HEK293 (cell line): ENCODE results near the gene NDUFV1.

ENCODE experiments used
- BCL6B ChIP-seq: fragments of 450-650 bp; formaldehyde crosslinking; IDR thresholded peaks from 2 replicates; pipeline ENCODE4 v1.5.1; 2017; ENCODE audit warnings: missing biosample characterization, missing genetic modification characterization
- EGR2 ChIP-seq: fragments of 450-650 bp; formaldehyde crosslinking; IDR thresholded peaks from 2 replicates; pipeline ENCODE4 v1.5.1; 2016; ENCODE audit warnings: low read depth, missing biosample characterization, missing genetic modification characterization
- FEZF1 ChIP-seq: fragments of 450-650 bp; formaldehyde crosslinking; IDR thresholded peaks from 2 replicates; pipeline ENCODE4 v1.5.1; 2016; ENCODE audit warnings: missing biosample characterization, missing genetic modification characterization
- MYNN ChIP-seq: fragments of 450-650 bp; formaldehyde crosslinking; IDR thresholded peaks from 2 replicates; pipeline ENCODE4 v1.5.1; 2016; ENCODE audit warnings: missing biosample characterization, missing genetic modification characterization, borderline replicate concordance
- SETDB1 ChIP-seq: IDR thresholded peaks from one replicate; pipeline ENCODE4 v1.6.1; 2017; ENCODE audit warnings: mild to moderate bottlenecking, low read length, moderate library complexity, mixed read lengths; ENCODE audit not compliant: insufficient read length
- SP3 ChIP-seq: fragments of 450-650 bp; formaldehyde crosslinking; IDR thresholded peaks from 2 replicates; pipeline ENCODE4 v1.5.1; 2016; ENCODE audit warnings: missing biosample characterization, missing genetic modification characterization
- YY1 ChIP-seq: fragments of 450-650 bp; formaldehyde crosslinking; IDR thresholded peaks from 2 replicates; pipeline ENCODE4 v1.5.1; 2018; ENCODE audit warnings: missing biosample characterization, missing genetic modification characterization
- ZBTB44 ChIP-seq: fragments of 450-650 bp; IDR thresholded peaks from 2 replicates; pipeline ENCODE4 v1.5.1; 2018; ENCODE audit warnings: missing biosample characterization, mild to moderate bottlenecking, missing genetic modification characterization
- ZFP41 ChIP-seq: fragments of 450-650 bp; formaldehyde crosslinking; IDR thresholded peaks from 2 replicates; pipeline ENCODE4 v1.5.1; 2016; ENCODE audit warnings: missing biosample characterization, missing genetic modification characterization, borderline replicate concordance
- ZFP69B ChIP-seq: fragments of 450-650 bp; formaldehyde crosslinking; IDR thresholded peaks from 2 replicates; pipeline ENCODE4 v1.5.1; 2016; ENCODE audit warnings: missing biosample characterization, missing genetic modification characterization
- ZNF10 ChIP-seq: fragments of 450-650 bp; formaldehyde crosslinking; IDR thresholded peaks from 2 replicates; pipeline ENCODE4 v1.5.1; 2017; ENCODE audit warnings: missing biosample characterization, missing genetic modification characterization
- ZNF155 ChIP-seq: fragments of 450-650 bp; formaldehyde crosslinking; IDR thresholded peaks from 2 replicates; pipeline ENCODE4 v1.5.1; 2016; ENCODE audit warnings: missing biosample characterization, missing genetic modification characterization
- ZNF2 ChIP-seq: fragments of 450-650 bp; formaldehyde crosslinking; IDR thresholded peaks from 2 replicates; pipeline ENCODE4 v1.5.1; 2016; ENCODE audit warnings: missing biosample characterization, missing genetic modification characterization
- ZNF221 ChIP-seq: fragments of 450-650 bp; formaldehyde crosslinking; IDR thresholded peaks from 2 replicates; pipeline ENCODE4 v1.5.1; 2017; ENCODE audit warnings: missing biosample characterization, missing genetic modification characterization, borderline replicate concordance
- ZNF324 ChIP-seq: fragments of 450-650 bp; formaldehyde crosslinking; IDR thresholded peaks from 2 replicates; pipeline ENCODE4 v1.5.1; 2016; ENCODE audit warnings: missing biosample characterization, missing genetic modification characterization
- ZNF548 ChIP-seq: fragments of 450-650 bp; formaldehyde crosslinking; IDR thresholded peaks from 2 replicates; pipeline ENCODE4 v1.5.1; 2016; ENCODE audit warnings: missing biosample characterization, missing genetic modification characterization
- ZNF549 ChIP-seq: fragments of 450-650 bp; IDR thresholded peaks from 2 replicates; pipeline ENCODE4 v1.5.1; 2018; ENCODE audit warnings: missing biosample characterization, missing genetic modification characterization, mild to moderate bottlenecking, inconsistent platforms, moderate library complexity
- ZNF610 ChIP-seq: fragments of 450-650 bp; formaldehyde crosslinking; IDR thresholded peaks from 2 replicates; pipeline ENCODE4 v1.5.1; 2016; ENCODE audit warnings: missing biosample characterization, missing genetic modification characterization, borderline replicate concordance
- ZNF660 ChIP-seq: fragments of 450-650 bp; IDR thresholded peaks from 2 replicates; pipeline ENCODE4 v1.5.1; 2018; ENCODE audit warnings: missing biosample characterization, mild to moderate bottlenecking, missing genetic modification characterization
- ZNF677 ChIP-seq: fragments of 450-650 bp; IDR thresholded peaks from 2 replicates; pipeline ENCODE4 v1.5.0; 2018; ENCODE audit warnings: missing biosample characterization, mild to moderate bottlenecking, missing genetic modification characterization, moderate library complexity
- ZNF768 ChIP-seq: fragments of 450-650 bp; formaldehyde crosslinking; IDR thresholded peaks from 2 replicates; pipeline ENCODE4 v1.5.1; 2018; ENCODE audit warnings: missing biosample characterization, mild to moderate bottlenecking, missing genetic modification characterization
- ZNF792 ChIP-seq: fragments of 450-650 bp; formaldehyde crosslinking; IDR thresholded peaks from 2 replicates; pipeline ENCODE4 v1.5.1; 2016; ENCODE audit warnings: missing biosample characterization, missing genetic modification characterization
- ZSCAN16 ChIP-seq: fragments of 450-650 bp; formaldehyde crosslinking; IDR thresholded peaks from 2 replicates; pipeline ENCODE4 v1.5.1; 2016; ENCODE audit warnings: missing biosample characterization, missing genetic modification characterization
- ZSCAN30 ChIP-seq: fragments of 450-650 bp; IDR thresholded peaks from 2 replicates; pipeline ENCODE4 v1.5.1; 2018; ENCODE audit warnings: missing biosample characterization, mild to moderate bottlenecking, missing genetic modification characterization, moderate library complexity
- TF ChIP-seq, protein P1 (sequence below): fragments of 450-650 bp; formaldehyde crosslinking; conservative IDR thresholded peaks from 2 replicates; pipeline ENCODE4 v1.5.1; 2016; ENCODE audit warnings: low read depth, missing biosample characterization, missing genetic modification characterization
- TF ChIP-seq, protein P2 (sequence below): fragments of 450-650 bp; formaldehyde crosslinking; IDR thresholded peaks from 2 replicates; pipeline ENCODE4 v1.5.1; 2016; ENCODE audit warnings: missing biosample characterization, missing genetic modification characterization
- TF ChIP-seq, protein P3 (sequence below): fragments of 450-650 bp; formaldehyde crosslinking; IDR thresholded peaks from 2 replicates; pipeline ENCODE4 v1.5.1; 2016; ENCODE audit warnings: missing biosample characterization, missing genetic modification characterization
- TF ChIP-seq, protein P4 (sequence below): fragments of 450-650 bp; formaldehyde crosslinking; IDR thresholded peaks from 2 replicates; pipeline ENCODE4 v1.5.1; 2016; ENCODE audit warnings: missing biosample characterization, missing genetic modification characterization

Gene NDUFV1

DNA sequence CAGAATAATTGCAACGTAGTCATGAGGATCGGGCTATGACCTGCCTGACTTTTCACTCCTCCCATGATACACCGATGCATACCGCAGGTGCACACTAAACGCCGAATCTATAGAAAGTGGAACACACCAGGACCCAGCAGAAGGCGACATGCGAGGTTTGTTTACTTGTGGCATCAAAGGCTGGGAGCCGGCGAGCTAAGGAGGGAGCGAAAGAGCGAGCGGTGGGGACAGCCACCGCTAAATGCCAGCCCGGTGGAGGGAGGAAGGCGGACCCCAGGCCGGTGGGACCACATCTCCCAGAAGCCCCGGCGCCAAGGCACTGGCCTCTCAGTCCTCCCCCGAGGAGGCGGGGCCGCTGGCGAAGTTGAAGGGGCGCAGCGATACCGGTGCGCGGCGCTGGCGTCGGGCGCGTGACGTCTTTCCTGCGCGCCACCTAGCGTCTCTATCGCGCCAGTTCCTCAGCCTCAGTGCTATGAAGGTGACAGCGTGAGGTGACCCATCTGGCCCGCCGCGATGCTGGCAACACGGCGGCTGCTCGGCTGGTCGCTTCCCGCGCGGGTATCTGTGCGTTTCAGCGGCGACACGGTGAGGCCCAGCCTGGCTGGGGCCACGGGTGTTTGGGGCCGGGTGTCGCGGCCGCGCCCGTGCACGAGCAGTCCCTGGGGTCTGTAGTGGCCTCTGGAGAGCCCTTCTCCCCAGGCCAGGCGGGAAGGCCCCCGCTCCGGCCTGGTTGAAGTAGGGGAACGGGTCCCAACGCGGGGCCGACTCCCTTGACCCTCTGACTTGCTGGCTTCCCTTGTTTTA lies at the start of gene NDUFV1 (continued):
- TF ChIP-seq, protein P1, sequence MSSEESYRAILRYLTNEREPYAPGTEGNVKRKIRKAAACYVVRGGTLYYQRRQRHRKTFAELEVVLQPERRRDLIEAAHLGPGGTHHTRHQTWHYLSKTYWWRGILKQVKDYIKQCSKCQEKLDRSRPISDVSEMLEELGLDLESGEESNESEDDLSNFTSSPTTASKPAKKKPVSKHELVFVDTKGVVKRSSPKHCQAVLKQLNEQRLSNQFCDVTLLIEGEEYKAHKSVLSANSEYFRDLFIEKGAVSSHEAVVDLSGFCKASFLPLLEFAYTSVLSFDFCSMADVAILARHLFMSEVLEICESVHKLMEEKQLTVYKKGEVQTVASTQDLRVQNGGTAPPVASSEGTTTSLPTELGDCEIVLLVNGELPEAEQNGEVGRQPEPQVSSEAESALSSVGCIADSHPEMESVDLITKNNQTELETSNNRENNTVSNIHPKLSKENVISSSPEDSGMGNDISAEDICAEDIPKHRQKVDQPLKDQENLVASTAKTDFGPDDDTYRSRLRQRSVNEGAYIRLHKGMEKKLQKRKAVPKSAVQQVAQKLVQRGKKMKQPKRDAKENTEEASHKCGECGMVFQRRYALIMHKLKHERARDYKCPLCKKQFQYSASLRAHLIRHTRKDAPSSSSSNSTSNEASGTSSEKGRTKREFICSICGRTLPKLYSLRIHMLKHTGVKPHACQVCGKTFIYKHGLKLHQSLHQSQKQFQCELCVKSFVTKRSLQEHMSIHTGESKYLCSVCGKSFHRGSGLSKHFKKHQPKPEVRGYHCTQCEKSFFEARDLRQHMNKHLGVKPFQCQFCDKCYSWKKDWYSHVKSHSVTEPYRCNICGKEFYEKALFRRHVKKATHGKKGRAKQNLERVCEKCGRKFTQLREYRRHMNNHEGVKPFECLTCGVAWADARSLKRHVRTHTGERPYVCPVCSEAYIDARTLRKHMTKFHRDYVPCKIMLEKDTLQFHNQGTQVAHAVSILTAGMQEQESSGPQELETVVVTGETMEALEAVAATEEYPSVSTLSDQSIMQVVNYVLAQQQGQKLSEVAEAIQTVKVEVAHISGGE (tag by site-specific recombination), result peak; percentile 80
- TF ChIP-seq, protein P2, sequence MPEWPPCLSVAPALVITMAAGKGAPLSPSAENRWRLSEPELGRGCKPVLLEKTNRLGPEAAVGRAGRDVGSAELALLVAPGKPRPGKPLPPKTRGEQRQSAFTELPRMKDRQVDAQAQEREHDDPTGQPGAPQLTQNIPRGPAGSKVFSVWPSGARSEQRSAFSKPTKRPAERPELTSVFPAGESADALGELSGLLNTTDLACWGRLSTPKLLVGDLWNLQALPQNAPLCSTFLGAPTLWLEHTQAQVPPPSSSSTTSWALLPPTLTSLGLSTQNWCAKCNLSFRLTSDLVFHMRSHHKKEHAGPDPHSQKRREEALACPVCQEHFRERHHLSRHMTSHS, result no peak
- TF ChIP-seq ZSCAN30 (no peak), ZNF221 (tag by site-specific recombination) (no peak), YY1 (tag by site-specific recombination) (0 out of 2 replicates have a peak, but pooled peaks have one; percentile 27), ZNF10 (tag by site-specific recombination) (peak; percentile 71; the same call in 1 of the 2 replicates), ZNF768 (no peak), ZNF155 (tag by site-specific recombination) (no peak), ZNF610 (tag by site-specific recombination) (no peak), ZNF792 (tag by site-specific recombination) (peak; percentile 71; the same call in 1 of the 2 replicates), ZNF660 (no peak), FEZF1 (no peak), SETDB1 (no peak), ZFP69B (tag by site-specific recombination) (peak; percentile 40; the same call in 1 of the 2 replicates), SP3 (tag by site-specific recombination) (peak; percentile 95), EGR2 (tag by site-specific recombination) (no peak), ZFP41 (tag by site-specific recombination) (no peak), ZSCAN16 (tag by site-specific recombination) (no peak), ZNF324 (peak; percentile 62; the same call in 1 of the 2 replicates), ZNF548 (tag by site-specific recombination) (no peak), ZBTB44 (no peak), ZNF549 (tag by site-specific recombination) (no peak), ZNF2 (tag by site-specific recombination) (0 out of 2 replicates have a peak, but pooled peaks have one; percentile 42), MYNN (tag by site-specific recombination) (no peak), ZNF677 (tag by site-specific recombination) (no peak), BCL6B (tag by site-specific recombination) (no peak)
- TF ChIP-seq, protein P3, sequence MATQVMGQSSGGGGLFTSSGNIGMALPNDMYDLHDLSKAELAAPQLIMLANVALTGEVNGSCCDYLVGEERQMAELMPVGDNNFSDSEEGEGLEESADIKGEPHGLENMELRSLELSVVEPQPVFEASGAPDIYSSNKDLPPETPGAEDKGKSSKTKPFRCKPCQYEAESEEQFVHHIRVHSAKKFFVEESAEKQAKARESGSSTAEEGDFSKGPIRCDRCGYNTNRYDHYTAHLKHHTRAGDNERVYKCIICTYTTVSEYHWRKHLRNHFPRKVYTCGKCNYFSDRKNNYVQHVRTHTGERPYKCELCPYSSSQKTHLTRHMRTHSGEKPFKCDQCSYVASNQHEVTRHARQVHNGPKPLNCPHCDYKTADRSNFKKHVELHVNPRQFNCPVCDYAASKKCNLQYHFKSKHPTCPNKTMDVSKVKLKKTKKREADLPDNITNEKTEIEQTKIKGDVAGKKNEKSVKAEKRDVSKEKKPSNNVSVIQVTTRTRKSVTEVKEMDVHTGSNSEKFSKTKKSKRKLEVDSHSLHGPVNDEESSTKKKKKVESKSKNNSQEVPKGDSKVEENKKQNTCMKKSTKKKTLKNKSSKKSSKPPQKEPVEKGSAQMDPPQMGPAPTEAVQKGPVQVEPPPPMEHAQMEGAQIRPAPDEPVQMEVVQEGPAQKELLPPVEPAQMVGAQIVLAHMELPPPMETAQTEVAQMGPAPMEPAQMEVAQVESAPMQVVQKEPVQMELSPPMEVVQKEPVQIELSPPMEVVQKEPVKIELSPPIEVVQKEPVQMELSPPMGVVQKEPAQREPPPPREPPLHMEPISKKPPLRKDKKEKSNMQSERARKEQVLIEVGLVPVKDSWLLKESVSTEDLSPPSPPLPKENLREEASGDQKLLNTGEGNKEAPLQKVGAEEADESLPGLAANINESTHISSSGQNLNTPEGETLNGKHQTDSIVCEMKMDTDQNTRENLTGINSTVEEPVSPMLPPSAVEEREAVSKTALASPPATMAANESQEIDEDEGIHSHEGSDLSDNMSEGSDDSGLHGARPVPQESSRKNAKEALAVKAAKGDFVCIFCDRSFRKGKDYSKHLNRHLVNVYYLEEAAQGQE, result no peak
- TF ChIP-seq, protein P4, sequence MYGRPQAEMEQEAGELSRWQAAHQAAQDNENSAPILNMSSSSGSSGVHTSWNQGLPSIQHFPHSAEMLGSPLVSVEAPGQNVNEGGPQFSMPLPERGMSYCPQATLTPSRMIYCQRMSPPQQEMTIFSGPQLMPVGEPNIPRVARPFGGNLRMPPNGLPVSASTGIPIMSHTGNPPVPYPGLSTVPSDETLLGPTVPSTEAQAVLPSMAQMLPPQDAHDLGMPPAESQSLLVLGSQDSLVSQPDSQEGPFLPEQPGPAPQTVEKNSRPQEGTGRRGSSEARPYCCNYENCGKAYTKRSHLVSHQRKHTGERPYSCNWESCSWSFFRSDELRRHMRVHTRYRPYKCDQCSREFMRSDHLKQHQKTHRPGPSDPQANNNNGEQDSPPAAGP (tag by site-specific recombination), result peak; percentile 68
